Measurements from ENCODE around the gene HGD. TPM values are rescaled to one million over a fixed set of nuclear protein-coding genes. Genes with fewer than 3 reads are reported as not detected.

Gene HGD
- total RNA-seq, 1 donor from 2014 or later: under 0.01 TPM

GRCh38 chr3:120596853-120597223, 85.2 kb downstream of the HGD start:
- DNase-seq (ENCODE audit: low spot score in 2 of 2) (no peak), FAIRE-seq (no peak)

- peak; percentile 80 for FAIRE-seq
- peak; percentile 62 to 89 for DNase-seq (ENCODE audit: low spot score in 2 of 2)
These were observed 85.8 kb downstream of the HGD start, which contains the start of gene NDUFB4 for GRCh38 chr3:120596116-120596852. Gene NDUFB4 (plus strand): TSS chr3:120596336. CDS start chr3:120596360, 24 bp downstream.

- DNase-seq (ENCODE audit: low spot score in 2 of 2) (no peak), FAIRE-seq (no peak)
These were observed 86.3 kb downstream of the HGD start for GRCh38 chr3:120595788-120596115.

GRCh38 chr3:120587332-120587975, 94.6 kb downstream of the HGD start:
- no peak for DNase-seq (ENCODE audit: low spot score in 2 of 2)
- FAIRE-seq: no peak

Small RNA genes lying within 50 kb of the gene (small RNA-seq; reads per million reads assigned to genes)
- not detected for gene MTCO1P29
- not detected for gene MTCO2P29

Other genes with a start within 250 kb of the HGD start
- 32.2 TPM for gene FSTL1, start 231.2 kb downstream of the HGD start, total RNA-seq
- 30.2 TPM for gene NDUFB4, start 85.9 kb downstream of the HGD start, total RNA-seq
- 12.6 TPM for gene RABL3, start 60.3 kb upstream of the HGD start, total RNA-seq
- 24.9 TPM for gene GTF2E1, start 60.5 kb upstream of the HGD start, total RNA-seq
- 11.0 TPM for gene STXBP5L, start 226.0 kb upstream of the HGD start, total RNA-seq